MM.1S (cell line): ENCODE data around the gene CDK9.
A peak's percentile ranks its signal among the peaks of the same experiment; 100 is the strongest.

ENCODE experiments used
- DNase-seq: peaks from one replicate; pipeline ENCODE4 v3.0.0-alpha.2; 2015
- H2AFZ ChIP-seq: fragments of 300-600 bp; sonication (generic); 2 replicates; pipeline ENCODE4 v1.6.0; 2016; ENCODE audit warnings: antibody characterized with exemption, low read length
- H3F3A ChIP-seq: fragments of 300-600 bp; sonication (generic); 2 replicates; pipeline ENCODE4 v1.6.1; 2016; ENCODE audit warnings: mild to moderate bottlenecking, antibody characterized with exemption, low read length, moderate library complexity, mixed read lengths; ENCODE audit not compliant: insufficient read depth
- H3K27ac ChIP-seq: fragments of 300-600 bp; sonication (generic); 2 replicates; pipeline ENCODE4 v1.5.1; 2016; ENCODE audit warnings: mild to moderate bottlenecking, low read length
- H3K27me3 ChIP-seq: fragments of 300-600 bp; sonication (generic); replicated peaks from 2 replicates; pipeline ENCODE4 v1.6.0; 2016; ENCODE audit warnings: low read length; ENCODE audit not compliant: insufficient read depth
- H3K36me3 ChIP-seq: fragments of 300-600 bp; sonication (generic); replicated peaks from 2 replicates; pipeline ENCODE4 v1.6.1; 2016; ENCODE audit warnings: mild to moderate bottlenecking, low read length, mixed read lengths; ENCODE audit not compliant: insufficient read depth
- H3K4me1 ChIP-seq: fragments of 300-600 bp; sonication (generic); 2 replicates; pipeline ENCODE4 v1.6.1; 2016; ENCODE audit warnings: low read length, mixed read lengths
- H3K4me2 ChIP-seq: fragments of 300-600 bp; sonication (generic); 2 replicates; pipeline ENCODE4 v1.6.0; 2016; ENCODE audit warnings: low read depth, low read length
- H3K4me3 ChIP-seq: fragments of 300-600 bp; sonication (generic); 2 replicates; pipeline ENCODE4 v1.5.1; 2016; ENCODE audit warnings: low read length, mixed read lengths
- H3K79me2 ChIP-seq: fragments of 300-600 bp; sonication (generic); 2 replicates; pipeline ENCODE4 v1.6.1; 2016; ENCODE audit warnings: mixed run types, low read length, mixed read lengths
- H3K9ac ChIP-seq: fragments of 300-600 bp; sonication (generic); 2 replicates; pipeline ENCODE4 v1.6.1; 2016; ENCODE audit warnings: low read length, mixed read lengths
- H3K9me2 ChIP-seq: fragments of 300-600 bp; sonication (generic); replicated peaks from 2 replicates; pipeline ENCODE4 v1.6.1; 2016; ENCODE audit warnings: mild to moderate bottlenecking, low read length, mixed read lengths; ENCODE audit not compliant: insufficient read depth
- H3K9me3 ChIP-seq: fragments of 300-600 bp; sonication (generic); replicated peaks from 2 replicates; pipeline ENCODE4 v1.6.1; 2016; ENCODE audit warnings: mild to moderate bottlenecking, low read length, mixed read lengths; ENCODE audit not compliant: insufficient read depth
- H4K20me1 ChIP-seq: fragments of 300-600 bp; sonication (generic); 2 replicates; pipeline ENCODE4 v1.6.1; 2016; ENCODE audit warnings: mild to moderate bottlenecking, low read length, moderate library complexity, mixed read lengths; ENCODE audit not compliant: insufficient read depth
- EZH2 ChIP-seq: fragments of 300-600 bp; sonication (generic); optimal IDR thresholded peaks from 2 replicates; pipeline ENCODE3; 2017; ENCODE audit warnings: low read depth, mild to moderate bottlenecking, antibody characterized with exemption, low read length, mixed read lengths
- EZH2phosphoT487 ChIP-seq: fragments of 300-600 bp; sonication (generic); IDR thresholded peaks from 2 replicates; pipeline ENCODE4 v1.6.1; 2018; ENCODE audit warnings: antibody characterized with exemption, low read length
- TF ChIP-seq, protein P1 (sequence below): fragments of 300-600 bp; sonication (generic); IDR thresholded peaks from 2 replicates; pipeline ENCODE4 v1.5.1; 2016; ENCODE audit warnings: antibody characterized with exemption, low read length, mixed read lengths

Gene CDK9

DNA sequence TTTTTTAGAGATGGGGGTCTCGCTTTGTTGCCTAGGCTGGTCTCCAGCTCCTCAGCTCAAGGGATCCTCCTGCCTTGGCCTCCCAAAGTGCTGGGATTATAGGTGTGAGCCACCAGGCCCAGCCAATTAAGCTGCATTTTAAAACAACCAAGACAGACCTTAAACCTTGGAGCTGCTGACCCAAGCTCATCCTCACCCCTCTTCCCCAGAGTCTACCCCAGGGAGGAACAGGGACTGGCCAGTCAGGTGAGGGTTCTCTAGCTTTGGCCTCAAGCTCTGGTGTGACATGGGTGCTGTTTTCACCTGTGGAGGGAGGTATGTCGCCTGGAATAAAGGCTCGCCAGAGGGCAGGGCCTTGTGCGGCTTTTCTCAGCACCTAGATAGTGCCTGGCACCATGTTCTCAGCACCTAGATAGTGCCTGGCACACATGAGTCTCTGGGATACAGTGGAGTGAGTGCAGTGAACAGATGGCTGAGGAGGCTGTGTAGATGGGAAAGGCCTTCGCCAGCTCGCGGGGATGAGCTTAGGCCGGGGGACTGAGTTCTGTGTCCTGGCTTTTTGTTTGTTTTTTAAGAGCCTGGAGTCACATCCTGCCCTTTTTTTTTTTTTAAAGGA, 7.4 kb downstream of the CDK9 start:
- DNase-seq = no peak
- peaks cover 30% of the 10 kb centered on the region for H3K79me2 ChIP-seq
- H3F3A ChIP-seq = peaks cover 30% of the 10 kb centered on the region
- H3K4me2 ChIP-seq = no peak overlapping the region
- H3K36me3 ChIP-seq = peaks cover 23% of the 10 kb centered on the region
- TF ChIP-seq EZH2 = no peak
- no peaks in the 10 kb centered on the region for H3K9me2 ChIP-seq
- no peak overlapping the region for H3K27ac ChIP-seq
- H4K20me1 ChIP-seq = peaks cover 16% of the 10 kb centered on the region
- no peaks in the 10 kb centered on the region for H3K9me3 ChIP-seq
- no peak overlapping the region for H2AFZ ChIP-seq
- no peak overlapping the region for H3K9ac ChIP-seq
- H3K4me1 ChIP-seq = peaks cover 32% of the 10 kb centered on the region
- H3K4me3 ChIP-seq = no peak overlapping the region
- H3K27me3 ChIP-seq = no peaks in the 10 kb centered on the region

GRCh38 chr9:127794001-127794791, 8.4 kb downstream of the CDK9 start:
- Histone ChIP-seq H3K4me2 (no peak overlapping the region), H3K9ac (no peak overlapping the region), H3K4me1 (peaks cover 22% of the 10 kb centered on the region), H3K27me3 (no peaks in the 10 kb centered on the region), H2AFZ (no peak overlapping the region), H3K27ac (no peak overlapping the region), H3K79me2 (peaks cover 20% of the 10 kb centered on the region), H3K9me2 (no peaks in the 10 kb centered on the region), H3K4me3 (no peak overlapping the region), H3F3A (peaks cover 30% of the 10 kb centered on the region), H3K36me3 (peaks cover 14% of the 10 kb centered on the region), H3K9me3 (no peaks in the 10 kb centered on the region), H4K20me1 (peaks cover 7% of the 10 kb centered on the region)
- DNase-seq = no peak
- TF ChIP-seq EZH2 = no peak
- TF ChIP-seq, protein P1, sequence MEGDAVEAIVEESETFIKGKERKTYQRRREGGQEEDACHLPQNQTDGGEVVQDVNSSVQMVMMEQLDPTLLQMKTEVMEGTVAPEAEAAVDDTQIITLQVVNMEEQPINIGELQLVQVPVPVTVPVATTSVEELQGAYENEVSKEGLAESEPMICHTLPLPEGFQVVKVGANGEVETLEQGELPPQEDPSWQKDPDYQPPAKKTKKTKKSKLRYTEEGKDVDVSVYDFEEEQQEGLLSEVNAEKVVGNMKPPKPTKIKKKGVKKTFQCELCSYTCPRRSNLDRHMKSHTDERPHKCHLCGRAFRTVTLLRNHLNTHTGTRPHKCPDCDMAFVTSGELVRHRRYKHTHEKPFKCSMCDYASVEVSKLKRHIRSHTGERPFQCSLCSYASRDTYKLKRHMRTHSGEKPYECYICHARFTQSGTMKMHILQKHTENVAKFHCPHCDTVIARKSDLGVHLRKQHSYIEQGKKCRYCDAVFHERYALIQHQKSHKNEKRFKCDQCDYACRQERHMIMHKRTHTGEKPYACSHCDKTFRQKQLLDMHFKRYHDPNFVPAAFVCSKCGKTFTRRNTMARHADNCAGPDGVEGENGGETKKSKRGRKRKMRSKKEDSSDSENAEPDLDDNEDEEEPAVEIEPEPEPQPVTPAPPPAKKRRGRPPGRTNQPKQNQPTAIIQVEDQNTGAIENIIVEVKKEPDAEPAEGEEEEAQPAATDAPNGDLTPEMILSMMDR = no peak
- no peak for TF ChIP-seq EZH2phosphoT487

GRCh38 chr9:127796225-127796813, 10.5 kb downstream of the CDK9 start:
- H3K4me2 ChIP-seq = peak overlapping the region; percentile 69
- H4K20me1 ChIP-seq = no peaks in the 10 kb centered on the region
- no peaks in the 10 kb centered on the region for H3K9me2 ChIP-seq
- H3K4me3 ChIP-seq = no peak overlapping the region
- no peaks in the 10 kb centered on the region for H3K27me3 ChIP-seq
- no peaks in the 10 kb centered on the region for H3K36me3 ChIP-seq
- H3K9me3 ChIP-seq = no peaks in the 10 kb centered on the region
- H3F3A ChIP-seq = peaks cover 18% of the 10 kb centered on the region
- H3K27ac ChIP-seq = peak overlapping the region; percentile 71; the same call in 1 of the 2 replicates
- TF ChIP-seq EZH2phosphoT487 (no peak), EZH2 (no peak)
- TF ChIP-seq, protein P1 = no peak
- peak; percentile 21 for DNase-seq
- H3K79me2 ChIP-seq = no peaks in the 10 kb centered on the region
- H2AFZ ChIP-seq = no peak overlapping the region
- H3K9ac ChIP-seq = peak overlapping the region; percentile 17; the same call in 1 of the 2 replicates
- H3K4me1 ChIP-seq = peaks cover 21% of the 10 kb centered on the region
